ENCODE results near the gene UBQLN2.

Gene UBQLN2

DNA sequence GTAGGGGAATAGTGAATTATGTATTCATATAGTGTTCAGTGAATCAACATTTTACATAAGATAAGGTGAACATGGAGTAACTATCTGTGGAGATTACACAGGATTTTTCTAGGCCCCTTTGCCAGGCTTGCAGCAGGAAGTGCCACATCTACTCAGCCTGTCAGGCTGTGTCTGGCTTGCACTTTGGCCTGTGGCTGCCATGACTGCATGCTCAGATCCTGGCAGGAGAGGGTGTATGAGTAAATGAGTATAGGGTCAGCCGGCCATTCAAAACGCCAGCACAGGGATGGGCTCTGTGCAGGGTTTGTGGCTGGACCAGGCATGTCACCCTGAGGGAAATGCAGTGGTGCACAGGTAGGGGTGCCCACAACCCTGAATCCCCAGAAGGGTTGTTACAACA is 51.9 kb downstream of the UBQLN2 start:
- Histone ChIP-seq H3K27me3 (replicated peaks; ENCODE audit: control insufficient read depth, insufficient read depth, low read length) (no peaks in the 10 kb centered on the region), H3K36me3 (ENCODE audit: control insufficient read depth, insufficient read depth, low read length) (no peaks in the 10 kb centered on the region), H3K4me3 (replicated peaks; ENCODE audit: low read depth, low read length) (no peak overlapping the region)
- TF ChIP-seq, protein P1, sequence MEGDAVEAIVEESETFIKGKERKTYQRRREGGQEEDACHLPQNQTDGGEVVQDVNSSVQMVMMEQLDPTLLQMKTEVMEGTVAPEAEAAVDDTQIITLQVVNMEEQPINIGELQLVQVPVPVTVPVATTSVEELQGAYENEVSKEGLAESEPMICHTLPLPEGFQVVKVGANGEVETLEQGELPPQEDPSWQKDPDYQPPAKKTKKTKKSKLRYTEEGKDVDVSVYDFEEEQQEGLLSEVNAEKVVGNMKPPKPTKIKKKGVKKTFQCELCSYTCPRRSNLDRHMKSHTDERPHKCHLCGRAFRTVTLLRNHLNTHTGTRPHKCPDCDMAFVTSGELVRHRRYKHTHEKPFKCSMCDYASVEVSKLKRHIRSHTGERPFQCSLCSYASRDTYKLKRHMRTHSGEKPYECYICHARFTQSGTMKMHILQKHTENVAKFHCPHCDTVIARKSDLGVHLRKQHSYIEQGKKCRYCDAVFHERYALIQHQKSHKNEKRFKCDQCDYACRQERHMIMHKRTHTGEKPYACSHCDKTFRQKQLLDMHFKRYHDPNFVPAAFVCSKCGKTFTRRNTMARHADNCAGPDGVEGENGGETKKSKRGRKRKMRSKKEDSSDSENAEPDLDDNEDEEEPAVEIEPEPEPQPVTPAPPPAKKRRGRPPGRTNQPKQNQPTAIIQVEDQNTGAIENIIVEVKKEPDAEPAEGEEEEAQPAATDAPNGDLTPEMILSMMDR (IDR thresholded peaks at IDR 0.05; ENCODE audit: insufficient read depth, low read length, poor library complexity, severe bottlenecking), result no peak
- DNase-seq (ENCODE audit: extremely low read depth, insufficient read length), result no peak

All from GM06990 (cell line).